Prostate gland (tissue), 2 donors: Measurements from ENCODE around the gene THBS1. TPM values are rescaled to one million over a fixed set of nuclear protein-coding genes. Genes with fewer than 3 reads are reported as not detected.

Source experiments
- DNase-seq: peaks from one replicate; pipeline ENCODE4 v3.0.0-alpha.2; 2019; ENCODE audit warnings: low spot score
- H3K27ac ChIP-seq, 2 donors: fragments of 200-600 bp; sonication (generic); 2 replicates each; pipeline ENCODE4 v1.5.1; 2017 to 2019
- H3K27me3 ChIP-seq: fragments of 200-600 bp; sonication (generic); replicated peaks from 2 replicates; pipeline ENCODE4 v1.5.1; 2019; ENCODE audit not compliant: insufficient read depth
- H3K36me3 ChIP-seq, 2 donors: fragments of 200-600 bp; sonication (generic); 1 replicate in 1 of 2; 2 replicates in 1 of 2; pipeline versions ENCODE4 v1.5.1 to v1.8.1; 2017 to 2019
- H3K4me1 ChIP-seq: fragments of 200-600 bp; sonication (generic); replicated peaks from 2 replicates; pipeline ENCODE4 v1.5.1; 2019
- H3K4me3 ChIP-seq, 2 donors: fragments of 200-600 bp; sonication (generic); 2 replicates each; pipeline ENCODE4 v1.5.1; 2017 to 2019
- H3K9me3 ChIP-seq: fragments of 200-600 bp; sonication (generic); 2 replicates; pipeline ENCODE4 v1.5.1; 2017
- CTCF ChIP-seq, 4 experiments: fragments of 200-600 bp in 2 of 4; fragments of 450-650 bp in 2 of 4; sonication (generic) in 2 of 4; IDR thresholded peaks; 1 replicate in 3 of 4; 2 replicates in 1 of 4; pipeline ENCODE4 v1.5.1; 2016 to 2019; ENCODE audit warnings: antibody characterized with exemption in 4 of 4, mild to moderate bottlenecking in 2 of 4, moderate library complexity in 2 of 4
- POLR2A ChIP-seq: fragments of 450-650 bp; IDR thresholded peaks from one replicate; pipeline ENCODE4 v1.6.1; 2016; ENCODE audit warnings: antibody characterized with exemption, mild to moderate bottlenecking
- POLR2AphosphoS5 ChIP-seq: sonication (generic); formaldehyde crosslinking; IDR thresholded peaks from one replicate; pipeline ENCODE4 v1.6.1; 2017; ENCODE audit warnings: antibody characterized with exemption
- WGBS: methylation state at CpG from one replicate; pipeline ENCODE4 v1.1.5; 2018; 5-methylcytosine and 5-hydroxymethylcytosine counted together
- intact Hi-C: fragments of 100-400 bp; cut with DNase I; formaldehyde crosslinking; loops from one replicate; pipeline ENCODE4 v1.14.2; 2022
- total RNA-seq, 2 donors: library from RNA; depleted of rRNA; stranded (reverse); fragments of >200 nt; gene quantifications; one replicate each; pipeline ENCODE4 v1.1.0, GENCODE V29; 2016

The THBS1 gene
- total RNA-seq, 2 donors from 2014 or later: 50.1 to 95.7 TPM

GRCh38 chr15:39625856-39626255, 45.0 kb downstream of the THBS1 start:
- H3K9me3 ChIP-seq: no peaks in the 10 kb centered on the region
- no peak overlapping the region for H3K27ac ChIP-seq
- no peaks in the 10 kb centered on the region for H3K27me3 ChIP-seq
- H3K4me1 ChIP-seq: peaks cover 7% of the 10 kb centered on the region
- TF ChIP-seq POLR2AphosphoS5: no peak
- TF ChIP-seq CTCF (IDR thresholded peaks at IDR 0.05): no peak
- no peak for TF ChIP-seq POLR2A
- no peak for DNase-seq
- no peaks in the 10 kb centered on the region for H3K36me3 ChIP-seq
- intact Hi-C loops: no loop called here
- H3K4me3 ChIP-seq: no peak overlapping the region

GRCh38 chr15:39627451-39628143, 46.7 kb downstream of the THBS1 start:
- H3K9me3 ChIP-seq: no peaks in the 10 kb centered on the region
- H3K36me3 ChIP-seq: no peaks in the 10 kb centered on the region
- no peak overlapping the region for H3K4me3 ChIP-seq
- peaks cover 7% of the 10 kb centered on the region for H3K4me1 ChIP-seq
- TF ChIP-seq CTCF (IDR thresholded peaks at IDR 0.05) (no peak), POLR2A (no peak), POLR2AphosphoS5 (no peak)
- WGBS: 88% methylated on average over 3 of the region's 3 CpGs
- H3K27me3 ChIP-seq: no peaks in the 10 kb centered on the region
- intact Hi-C loops: no loop called here
- DNase-seq: no peak
- no peak overlapping the region for H3K27ac ChIP-seq

GRCh38 chr15:39628144-39628508, 47.2 kb downstream of the THBS1 start:
- Histone ChIP-seq H3K27me3 (no peaks in the 10 kb centered on the region), H3K27ac (no peak overlapping the region), H3K36me3 (no peaks in the 10 kb centered on the region), H3K4me3 (no peak overlapping the region), H3K9me3 (no peaks in the 10 kb centered on the region), H3K4me1 (peaks cover 7% of the 10 kb centered on the region)
- intact Hi-C loops: no loop called here
- no peak for TF ChIP-seq POLR2AphosphoS5
- TF ChIP-seq POLR2A: no peak
- no peak for TF ChIP-seq CTCF (IDR thresholded peaks at IDR 0.05)
- 70% methylated on average over 5 of the region's 5 CpGs for WGBS
- DNase-seq: no peak

- intact Hi-C loops: no loop called here
- WGBS: 79% methylated on average over 9 of the region's 9 CpGs
- Histone ChIP-seq H3K27me3 (no peaks in the 10 kb centered on the region), H3K4me1 (peaks cover 7% of the 10 kb centered on the region), H3K4me3 (no peak overlapping the region), H3K27ac (peak overlapping the region in 1 of 2 donors; percentile 81), H3K9me3 (no peaks in the 10 kb centered on the region), H3K36me3 (no peaks in the 10 kb centered on the region)
- DNase-seq: no peak
- TF ChIP-seq CTCF (IDR thresholded peaks at IDR 0.05) (no peak), POLR2A (no peak), POLR2AphosphoS5 (no peak)
These were observed 47.8 kb downstream of the THBS1 start for GRCh38 chr15:39628546-39629257.

- Histone ChIP-seq H3K4me3 (no peak overlapping the region), H3K36me3 (no peaks in the 10 kb centered on the region), H3K9me3 (no peaks in the 10 kb centered on the region), H3K27ac (peak overlapping the region; percentile 50 to 81), H3K4me1 (peaks cover 7% of the 10 kb centered on the region), H3K27me3 (no peaks in the 10 kb centered on the region)
- TF ChIP-seq CTCF (IDR thresholded peaks at IDR 0.05) (no peak), POLR2A (no peak), POLR2AphosphoS5 (no peak)
- DNase-seq: no peak
- intact Hi-C loops: no loop called here
- WGBS: 66% methylated on average over 5 of the region's 5 CpGs
These were observed 48.5 kb downstream of the THBS1 start for GRCh38 chr15:39629371-39629770.
